SK-N-SH treated with all-trans-retinoic acid at 6 μM for 48 hours (cell line): ENCODE data around the gene UBE2R2.

Experiments used
- ARNTL ChIP-seq: fragments of 450-650 bp; formaldehyde crosslinking; IDR thresholded peaks from 2 replicates; pipeline ENCODE4 v1.5.0; 2020; ENCODE audit warnings: low read depth, mild to moderate bottlenecking, moderate library complexity, borderline replicate concordance
- BACH2 ChIP-seq: fragments of 250-450 bp; sonication (Bioruptor Pico); IDR thresholded peaks from 2 replicates; pipeline ENCODE4 v1.9.0; 2021; ENCODE audit warnings: mild to moderate bottlenecking, borderline replicate concordance
- TCF4 ChIP-seq: fragments of 250-450 bp; sonication (Bioruptor Pico); IDR thresholded peaks from 2 replicates; pipeline ENCODE4 v1.8.0; 2021; ENCODE audit warnings: mild to moderate bottlenecking, moderate library complexity, borderline replicate concordance
- ZC3H10 ChIP-seq: fragments of 250-450 bp; sonication (Bioruptor Pico); IDR thresholded peaks from 2 replicates; pipeline ENCODE4 v1.5.1; 2021; ENCODE audit warnings: mild to moderate bottlenecking, moderate library complexity
- TF ChIP-seq, protein P1 (sequence below): fragments of 250-450 bp; sonication (Bioruptor Pico); IDR thresholded peaks from 2 replicates; pipeline ENCODE4 v1.8.0; 2020; ENCODE audit warnings: mild to moderate bottlenecking, moderate library complexity, borderline replicate concordance
- TF ChIP-seq, protein P2 (sequence below): fragments of 250-450 bp; sonication (Bioruptor Pico); IDR thresholded peaks from 2 replicates; pipeline ENCODE4 v1.8.0; 2021; ENCODE audit warnings: low read depth, mild to moderate bottlenecking, moderate library complexity, borderline replicate concordance

DNA sequence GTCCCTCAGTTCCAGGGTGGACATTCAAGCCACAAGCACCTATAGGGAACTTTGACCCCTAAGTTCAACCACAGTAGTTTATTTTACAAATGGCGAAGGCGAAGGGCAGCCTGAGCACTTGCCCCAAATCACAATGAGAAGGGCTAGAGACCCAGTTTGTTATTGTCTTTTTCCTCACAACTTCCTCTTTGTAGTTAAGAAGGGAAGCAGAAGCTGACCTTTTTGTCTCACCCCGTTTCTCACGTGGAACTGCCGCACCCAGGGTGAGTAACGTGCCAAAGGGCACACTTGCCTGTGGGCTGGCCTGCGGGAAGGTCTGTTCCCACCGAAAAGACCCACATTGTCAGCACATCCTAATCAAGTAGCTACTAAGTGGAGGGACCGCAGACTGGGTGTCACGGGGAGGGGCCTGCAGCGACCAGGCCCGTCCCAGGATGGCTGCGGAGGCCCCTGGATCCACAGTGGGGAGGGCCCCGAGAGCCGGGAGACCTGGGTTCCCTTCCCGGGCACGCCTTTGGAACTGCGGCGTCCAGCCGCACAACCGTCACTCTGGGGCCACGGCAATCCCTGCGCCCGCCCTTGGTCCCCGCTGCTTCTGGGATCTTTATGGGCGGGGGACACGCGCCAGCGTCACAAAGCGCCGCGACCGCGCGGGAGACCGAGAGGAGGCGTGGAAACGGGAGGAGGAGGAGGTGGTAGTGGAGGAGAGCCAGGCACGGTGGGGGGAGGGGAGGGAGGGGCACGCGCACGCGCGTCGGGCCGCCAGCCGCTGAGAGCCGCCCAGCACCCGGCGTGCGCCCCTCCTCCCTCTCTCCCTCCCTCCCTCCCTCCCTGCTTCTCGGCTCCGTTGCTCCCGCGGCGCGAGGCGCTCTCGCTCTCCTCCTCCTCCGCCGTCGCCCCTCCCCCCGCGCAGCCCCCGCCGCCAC lies at the start of gene UBE2R2:
- TF ChIP-seq, protein P1, sequence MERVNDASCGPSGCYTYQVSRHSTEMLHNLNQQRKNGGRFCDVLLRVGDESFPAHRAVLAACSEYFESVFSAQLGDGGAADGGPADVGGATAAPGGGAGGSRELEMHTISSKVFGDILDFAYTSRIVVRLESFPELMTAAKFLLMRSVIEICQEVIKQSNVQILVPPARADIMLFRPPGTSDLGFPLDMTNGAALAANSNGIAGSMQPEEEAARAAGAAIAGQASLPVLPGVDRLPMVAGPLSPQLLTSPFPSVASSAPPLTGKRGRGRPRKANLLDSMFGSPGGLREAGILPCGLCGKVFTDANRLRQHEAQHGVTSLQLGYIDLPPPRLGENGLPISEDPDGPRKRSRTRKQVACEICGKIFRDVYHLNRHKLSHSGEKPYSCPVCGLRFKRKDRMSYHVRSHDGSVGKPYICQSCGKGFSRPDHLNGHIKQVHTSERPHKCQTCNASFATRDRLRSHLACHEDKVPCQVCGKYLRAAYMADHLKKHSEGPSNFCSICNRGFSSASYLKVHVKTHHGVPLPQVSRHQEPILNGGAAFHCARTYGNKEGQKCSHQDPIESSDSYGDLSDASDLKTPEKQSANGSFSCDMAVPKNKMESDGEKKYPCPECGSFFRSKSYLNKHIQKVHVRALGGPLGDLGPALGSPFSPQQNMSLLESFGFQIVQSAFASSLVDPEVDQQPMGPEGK: peak; percentile 81; the same call in 1 of the 2 replicates
- TF ChIP-seq TCF4 (CRISPR knock-in tag): peak; percentile 12; the same call in 1 of the 2 replicates
- TF ChIP-seq ARNTL (CRISPR knock-in tag): no peak
- no peak for TF ChIP-seq BACH2 (CRISPR knock-in tag)
- TF ChIP-seq, protein P2, sequence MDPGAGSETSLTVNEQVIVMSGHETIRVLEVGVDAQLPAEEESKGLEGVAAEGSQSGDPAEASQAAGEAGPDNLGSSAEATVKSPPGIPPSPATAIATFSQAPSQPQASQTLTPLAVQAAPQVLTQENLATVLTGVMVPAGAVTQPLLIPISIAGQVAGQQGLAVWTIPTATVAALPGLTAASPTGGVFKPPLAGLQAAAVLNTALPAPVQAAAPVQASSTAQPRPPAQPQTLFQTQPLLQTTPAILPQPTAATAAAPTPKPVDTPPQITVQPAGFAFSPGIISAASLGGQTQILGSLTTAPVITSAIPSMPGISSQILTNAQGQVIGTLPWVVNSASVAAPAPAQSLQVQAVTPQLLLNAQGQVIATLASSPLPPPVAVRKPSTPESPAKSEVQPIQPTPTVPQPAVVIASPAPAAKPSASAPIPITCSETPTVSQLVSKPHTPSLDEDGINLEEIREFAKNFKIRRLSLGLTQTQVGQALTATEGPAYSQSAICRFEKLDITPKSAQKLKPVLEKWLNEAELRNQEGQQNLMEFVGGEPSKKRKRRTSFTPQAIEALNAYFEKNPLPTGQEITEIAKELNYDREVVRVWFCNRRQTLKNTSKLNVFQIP (CRISPR knock-in tag): no peak
- no peak for TF ChIP-seq ZC3H10
